UCSD-AML1 (cell line): ENCODE data around the gene COL5A1.

ENCODE experiments used
- DNase-seq: peaks from one replicate; lab custom pipeline; 2025; ENCODE audit not compliant: unreplicated experiment; lab: John Stamatoyannopoulos, UW

The COL5A1 gene

GRCh38 chr9:134830126-134830525, 188.5 kb downstream of the COL5A1 start:
- no peak for DNase-seq

GRCh38 chr9:134830926-134831720, 189.5 kb downstream of the COL5A1 start:
- peak; percentile 34 for DNase-seq

- no peak for DNase-seq
Observed at GRCh38 chr9:134832471-134832870, 190.9 kb downstream of the COL5A1 start.

- DNase-seq: no peak
Observed at GRCh38 chr9:134833294-134833880, 191.8 kb downstream of the COL5A1 start.

GRCh38 chr9:134834217-134834956, 192.8 kb downstream of the COL5A1 start:
- DNase-seq: no peak

GRCh38 chr9:134834957-134835419, 193.4 kb downstream of the COL5A1 start:
- DNase-seq: no peak

- DNase-seq: no peak
Observed at GRCh38 chr9:134835448-134835847, 193.8 kb downstream of the COL5A1 start.

DNA sequence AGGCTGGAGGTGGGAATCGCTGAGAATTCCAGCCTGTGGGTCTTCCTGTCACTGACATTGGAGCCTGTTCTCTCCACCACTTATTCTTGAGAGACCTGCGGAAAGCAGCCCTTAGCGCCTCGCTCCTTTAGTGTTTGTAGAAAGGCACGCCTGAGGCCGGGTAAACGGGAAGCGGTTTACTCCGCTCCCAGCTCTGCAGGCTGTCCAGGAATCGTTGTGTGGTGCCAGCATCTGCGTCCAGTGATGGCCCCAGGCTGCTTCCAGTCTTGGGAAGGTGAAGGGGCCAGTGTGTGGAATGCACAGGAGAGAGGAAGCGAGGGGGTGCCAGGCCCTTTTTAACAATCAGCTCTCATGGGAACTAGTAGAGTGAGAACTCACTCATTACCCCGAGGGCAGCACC, 194.4 kb downstream of the COL5A1 start:
- no peak for DNase-seq

GRCh38 chr9:134836406-134836970, 194.9 kb downstream of the COL5A1 start:
- no peak for DNase-seq

GRCh38 chr9:134837529-134837928, 195.9 kb downstream of the COL5A1 start:
- no peak for DNase-seq

DNA sequence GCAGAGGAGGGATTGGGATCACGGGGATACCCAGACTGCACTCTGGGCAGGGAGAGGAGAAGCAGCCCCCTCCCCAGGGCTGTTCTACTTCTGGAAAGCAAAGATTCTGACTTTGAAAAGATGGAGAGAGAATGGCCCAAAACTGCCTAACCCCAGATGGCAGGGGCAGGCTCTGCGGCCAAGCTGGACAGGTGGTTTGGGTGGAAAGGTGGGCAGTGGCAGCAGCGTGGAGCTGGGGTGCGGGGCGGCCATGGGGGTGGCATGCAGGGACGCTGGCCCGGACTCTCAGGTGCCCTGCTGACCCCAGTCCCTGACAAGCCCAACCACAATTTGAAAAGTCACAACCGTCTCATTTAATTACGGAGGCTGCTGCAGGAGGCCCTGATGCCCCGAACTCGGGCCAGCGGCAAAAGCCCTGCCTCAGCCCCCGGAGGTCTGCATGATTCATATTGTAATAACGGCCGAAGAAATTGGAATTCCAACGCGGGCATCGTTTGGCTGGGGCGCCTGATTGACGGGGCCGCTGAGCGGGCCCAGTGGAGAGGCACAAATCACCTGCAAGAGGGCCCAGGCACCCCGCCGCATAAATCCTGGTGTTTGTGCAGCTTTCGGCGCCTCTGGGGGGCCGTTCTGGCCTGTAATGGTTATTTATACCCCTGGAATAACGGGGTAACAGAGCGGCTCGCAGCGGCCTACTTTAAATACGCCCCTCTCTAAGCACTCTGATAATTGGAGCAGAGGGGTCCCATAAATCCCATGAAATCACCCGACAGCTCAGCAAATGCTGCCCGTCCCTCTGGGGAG, 197.2 kb downstream of the COL5A1 start:
- no peak for DNase-seq

DNA sequence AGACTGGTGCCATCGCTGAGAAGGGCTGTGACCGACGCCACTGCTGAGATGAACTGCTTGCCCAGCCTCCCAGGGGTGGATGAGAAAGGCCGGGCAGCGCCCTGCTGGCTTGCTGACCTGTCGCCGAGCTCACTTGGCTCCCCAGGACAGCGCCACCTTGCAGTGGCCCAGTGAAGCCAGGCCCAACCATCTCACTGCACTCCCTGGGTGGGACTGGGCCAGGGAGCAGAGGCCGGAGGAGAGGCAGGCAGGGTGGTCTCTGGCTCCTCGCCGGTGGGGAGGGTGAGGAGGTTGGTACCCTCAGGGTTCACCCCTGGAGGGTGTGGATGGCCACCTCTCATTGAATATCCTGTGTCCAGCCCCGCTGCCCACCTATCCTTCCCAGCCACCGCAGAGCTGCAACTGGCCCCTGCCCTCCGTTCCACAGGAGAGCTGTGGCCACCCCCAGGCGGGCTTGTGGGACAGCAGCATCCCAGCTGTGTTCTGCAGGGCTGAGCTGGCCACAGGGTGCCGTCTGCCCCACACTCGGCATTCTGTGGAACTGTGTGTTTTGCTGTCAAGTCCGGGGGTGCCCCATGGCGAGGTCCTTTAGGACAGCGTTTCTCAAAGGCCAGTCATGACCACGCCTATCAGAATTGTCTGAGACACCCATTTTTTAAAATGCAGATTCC, 198.0 kb downstream of the COL5A1 start:
- no peak for DNase-seq

DNA sequence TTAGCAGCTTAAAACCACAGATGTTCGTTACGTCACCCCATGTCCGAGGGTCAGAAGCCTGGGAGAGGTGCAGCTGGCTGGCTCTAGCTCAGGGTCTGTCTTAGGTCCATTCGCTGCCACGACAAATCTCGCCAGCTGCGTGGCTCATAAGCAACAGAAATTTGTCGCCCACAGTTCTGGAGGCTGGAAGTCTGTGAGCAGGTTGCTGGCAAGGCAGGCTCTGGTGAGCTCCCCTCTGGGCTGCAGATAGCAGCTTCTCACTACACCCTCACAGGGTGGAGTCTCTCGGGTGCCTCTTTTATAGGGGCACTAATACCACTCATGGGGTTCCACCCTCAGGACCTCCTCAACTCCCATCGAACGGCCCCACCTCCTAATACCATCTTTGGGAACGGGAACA, 198.9 kb downstream of the COL5A1 start:
- DNase-seq: no peak

DNA sequence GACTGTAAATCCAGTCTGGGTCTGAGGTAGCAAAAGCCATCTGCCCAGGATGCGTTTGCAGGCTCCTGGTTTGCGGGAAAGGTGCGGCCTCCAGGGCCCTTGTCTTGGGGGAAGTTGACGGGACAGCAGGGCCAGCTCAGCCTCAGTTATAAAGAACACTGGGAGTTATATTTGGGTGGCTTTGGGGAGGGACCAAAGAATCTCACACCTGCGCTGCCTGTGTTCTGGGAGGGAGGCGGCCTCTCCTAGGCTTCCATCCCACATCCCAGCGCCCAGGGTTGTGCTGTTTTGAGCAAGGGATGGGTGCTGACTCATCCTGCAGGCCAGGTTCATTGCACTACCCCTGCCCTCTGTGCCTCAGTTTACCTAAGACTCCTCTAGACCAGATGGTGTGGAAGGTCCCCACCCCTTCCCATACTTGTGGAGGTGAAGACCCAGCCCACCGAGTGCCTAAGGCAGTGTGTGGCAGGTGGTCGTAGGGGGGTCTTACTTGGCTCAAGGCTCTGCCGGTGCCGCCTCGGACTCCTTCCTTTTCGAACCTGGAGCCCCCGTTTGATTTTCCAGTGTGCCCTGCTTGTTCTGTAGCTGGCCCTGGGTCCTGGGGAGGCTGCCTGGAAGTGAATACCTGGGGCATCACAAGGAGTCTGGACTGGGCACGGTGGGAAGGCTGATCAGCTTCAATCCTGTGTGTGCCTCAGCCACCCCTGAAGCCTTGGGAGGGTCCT, 199.7 kb downstream of the COL5A1 start:
- no peak for DNase-seq

GRCh38 chr9:134842321-134842720, 200.7 kb downstream of the COL5A1 start:
- no peak for DNase-seq

GRCh38 chr9:134843740-134844139, 202.1 kb downstream of the COL5A1 start:
- no peak for DNase-seq

DNA sequence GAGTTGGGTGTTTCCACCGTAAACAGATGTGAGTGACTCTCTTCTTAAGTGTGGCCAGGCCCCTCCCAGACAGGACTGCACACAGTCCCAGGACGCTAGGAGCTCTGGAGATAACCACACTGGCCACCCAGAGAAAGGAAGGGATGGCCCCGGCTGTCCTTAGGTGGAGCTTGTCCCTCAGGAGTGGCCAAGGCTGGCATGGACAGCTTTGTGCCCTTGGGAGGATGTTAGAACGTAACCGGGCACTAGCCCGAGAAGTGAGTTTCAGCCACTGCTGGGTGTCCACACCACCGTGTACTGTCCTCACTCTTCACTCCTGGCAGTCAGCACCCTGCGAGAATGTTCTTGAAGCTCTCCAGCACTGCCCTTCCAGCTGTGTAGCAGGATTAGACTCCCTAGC, 203.2 kb downstream of the COL5A1 start:
- no peak for DNase-seq

DNA sequence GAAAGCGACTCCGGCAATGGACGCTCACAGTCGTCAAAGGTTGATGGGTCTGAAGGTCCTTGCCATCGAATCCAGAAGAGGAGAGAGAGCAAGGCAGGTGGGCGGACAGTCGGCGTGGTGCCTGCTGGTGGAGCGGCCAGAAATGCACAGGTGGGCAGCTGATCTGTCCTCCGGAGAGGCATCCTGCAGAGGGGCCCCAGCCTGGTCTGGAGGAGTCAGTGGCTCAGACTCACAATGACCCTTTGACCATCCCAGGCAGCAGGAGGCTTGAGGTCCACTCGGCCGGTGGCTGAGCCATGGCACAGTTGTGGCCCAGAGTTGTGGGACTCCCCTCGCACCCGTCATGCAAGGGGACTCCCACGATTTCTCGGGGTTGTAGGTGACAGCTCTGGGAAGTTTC, 204.6 kb downstream of the COL5A1 start:
- DNase-seq: no peak

DNA sequence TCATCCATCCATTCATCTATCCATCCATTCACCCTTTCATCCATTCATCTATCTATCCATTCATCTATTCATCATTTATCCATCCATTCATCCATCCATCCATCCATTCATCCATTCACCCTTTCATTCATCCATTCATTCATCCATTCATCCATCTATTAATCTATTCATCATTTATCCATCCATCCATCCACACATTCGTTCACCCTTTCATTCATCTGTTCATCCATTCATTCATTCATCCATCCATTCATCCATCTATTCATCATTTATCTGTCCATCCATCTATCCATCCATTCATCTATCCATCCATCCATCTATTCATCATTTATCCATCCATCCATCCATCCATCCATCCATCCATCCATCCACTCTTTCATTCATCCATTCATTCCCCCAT, 205.1 kb downstream of the COL5A1 start:
- no peak for DNase-seq

DNA sequence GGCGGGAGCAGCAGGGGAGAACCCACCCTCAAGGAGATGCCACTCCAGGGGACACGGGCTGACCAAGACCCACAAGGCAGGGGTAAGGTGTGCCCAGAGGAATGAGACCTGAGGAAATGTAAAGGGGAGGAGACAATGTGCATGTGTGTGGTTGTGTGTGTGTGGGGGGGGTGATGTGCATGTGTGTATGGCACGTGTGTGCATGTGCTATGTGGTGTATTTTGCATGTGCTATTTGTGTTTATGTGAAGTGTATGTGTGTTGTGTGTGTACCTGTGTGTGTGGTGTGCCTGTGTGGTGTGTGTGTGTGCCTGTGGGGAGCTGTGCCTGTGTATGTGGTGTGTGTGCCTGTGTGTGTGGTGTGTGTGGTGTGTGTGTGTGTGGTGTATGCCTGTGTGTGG, 205.5 kb downstream of the COL5A1 start:
- no peak for DNase-seq
